ENCODE data around the gene EFCAB6. TPM values are rescaled to one million over a fixed set of nuclear protein-coding genes. Genes with fewer than 3 reads are reported as not detected.

The EFCAB6 gene
- total RNA-seq, 1 experiment from 2014 or later = 0.52 TPM

- Histone ChIP-seq H3K9ac (ENCODE audit: low read length) (no peak overlapping the region), H3K27ac (ENCODE audit: low read depth, low read length) (no peak overlapping the region), H3K4me3 (replicated peaks in 1 of 2; ENCODE audit: low read depth in 1 of 2, low read length in 2 of 2) (no peak overlapping the region), H3K27me3 (ENCODE audit: insufficient read depth, low read length) (no peaks in the 10 kb centered on the region), H3K4me2 (ENCODE audit: low read length) (no peak overlapping the region), H3K9me2 (ENCODE audit: insufficient read depth) (no peaks in the 10 kb centered on the region), H2AFZ (ENCODE audit: low read depth, low read length, poor library complexity, severe bottlenecking) (no peak overlapping the region), H3K4me1 (ENCODE audit: control insufficient read depth in 1 of 2, insufficient read depth in 2 of 2, low read length in 2 of 2) (no peaks in the 10 kb centered on the region), H3K9me3 (ENCODE audit: control insufficient read depth in 1 of 2, insufficient read depth in 1 of 2, low read depth in 1 of 2, low read length in 2 of 2) (no peaks in the 10 kb centered on the region), H4K20me1 (ENCODE audit: insufficient read depth) (no peaks in the 10 kb centered on the region), H3K36me3 (ENCODE audit: control insufficient read depth in 1 of 2, insufficient read depth in 2 of 2, low read length in 2 of 2) (no peaks in the 10 kb centered on the region), H3K79me2 (ENCODE audit: insufficient read depth, low read length) (peaks cover 4% of the 10 kb centered on the region; the same call in 1 of the 2 replicates)
- intact Hi-C loops (cut with micrococcal nuclease) = no loop called here
- DNase-seq (ENCODE audit: low read depth, low spot score) = no peak
- ChIA-PET RAD21 (ENCODE audit: low non-redundant PET in 1 of 2, low total read pairs in 2 of 2, uncharacterized antibody in 2 of 2, unreplicated experiment in 2 of 2) (no interaction called here), POLR2A (no interaction called here), CTCF (no interaction called here)
- no TSS peak for BruUV-seq (replicated peaks)
- TF ChIP-seq SP1 (IDR thresholded peaks at IDR 0.05; ENCODE audit: low read depth) (no peak), SIN3A (IDR thresholded peaks at IDR 0.05; ENCODE audit: low read depth) (no peak), YY1 (IDR thresholded peaks at IDR 0.05; ENCODE audit: extremely low read depth, insufficient replicate concordance, low read depth, low read length) (no peak), EZH2 (IDR thresholded peaks at IDR 0.05) (no peak), ZNF274 (IDR thresholded peaks at IDR 0.05; ENCODE audit: low read depth, low read length) (no peak), SRF (IDR thresholded peaks at IDR 0.05; ENCODE audit: low read depth) (no peak), EZH2phosphoT487 (IDR thresholded peaks at IDR 0.05; ENCODE audit: borderline replicate concordance) (no peak), FOSL1 (IDR thresholded peaks at IDR 0.05; ENCODE audit: low read depth) (no peak), REST (IDR thresholded peaks at IDR 0.05; ENCODE audit: low read depth) (no peak)
- ATAC-seq = no peak
Observed at GRCh38 chr22:43839781-43840180, 27.7 kb upstream of the EFCAB6 start.
